HG02798 (cell line): ENCODE measurements around the gene ZFP36L1.
"Not testable (repeated sequence)": the region's sequence is repeated elsewhere in the genome, so short reads cannot be mapped to it uniquely, and the experiment has no call there.

Experiments
- ATAC-seq: cut with Tn5 transposase; IDR thresholded peaks from one replicate; pipeline ENCODE4 v1.9.1; 2021; ENCODE audit warnings: mild to moderate bottlenecking; ENCODE audit not compliant: unreplicated experiment, poor library complexity

The ZFP36L1 gene

GRCh38 chr14:68768316-68768715 lies 24.6 kb downstream of the ZFP36L1 start:
- no peak for ATAC-seq

GRCh38 chr14:68767248-68767645 lies 25.6 kb downstream of the ZFP36L1 start:
- ATAC-seq: no peak

- ATAC-seq: no peak
Observed at GRCh38 chr14:68766299-68767247, 26.3 kb downstream of the ZFP36L1 start.

- not testable (repeated sequence) for ATAC-seq
Observed at GRCh38 chr14:68763843-68764242, 29.0 kb downstream of the ZFP36L1 start.

GRCh38 chr14:68762953-68763764 lies 29.7 kb downstream of the ZFP36L1 start:
- no peak for ATAC-seq

- ATAC-seq: no peak
Observed at GRCh38 chr14:68761391-68761790, 31.5 kb downstream of the ZFP36L1 start.

GRCh38 chr14:68760761-68761160 lies 32.1 kb downstream of the ZFP36L1 start:
- no peak for ATAC-seq

- ATAC-seq: no peak
Observed at GRCh38 chr14:68759937-68760336, 32.9 kb downstream of the ZFP36L1 start.

- no peak for ATAC-seq
Observed at GRCh38 chr14:68759017-68759560, 33.8 kb downstream of the ZFP36L1 start.

- ATAC-seq: no peak
Observed at GRCh38 chr14:68758301-68758700, 34.6 kb downstream of the ZFP36L1 start.

GRCh38 chr14:68757618-68758081 lies 35.2 kb downstream of the ZFP36L1 start:
- ATAC-seq: no peak

- no peak for ATAC-seq
Observed at GRCh38 chr14:68756734-68757133, 36.1 kb downstream of the ZFP36L1 start.

- no peak for ATAC-seq
Observed at GRCh38 chr14:68756000-68756481, 36.8 kb downstream of the ZFP36L1 start.

- ATAC-seq: no peak
Observed at GRCh38 chr14:68755016-68755353, 37.9 kb downstream of the ZFP36L1 start.

GRCh38 chr14:68753690-68754089 lies 39.2 kb downstream of the ZFP36L1 start:
- no peak for ATAC-seq

GRCh38 chr14:68752271-68753006 lies 40.4 kb downstream of the ZFP36L1 start:
- no peak for ATAC-seq

GRCh38 chr14:68749487-68750475 lies 43.1 kb downstream of the ZFP36L1 start:
- no peak for ATAC-seq

GRCh38 chr14:68748691-68749090 lies 44.2 kb downstream of the ZFP36L1 start:
- no peak for ATAC-seq

GRCh38 chr14:68748260-68748659 lies 44.6 kb downstream of the ZFP36L1 start:
- ATAC-seq: no peak
